CD14-positive monocyte (primary cell): ENCODE measurements around the gene IL31RA. TPM values are rescaled to one million over a fixed set of nuclear protein-coding genes. Genes with fewer than 3 reads are reported as not detected.
A peak's percentile ranks its signal among the peaks of the same experiment; 100 is the strongest.

ENCODE experiments used
- DNase-seq, 3 donors: peaks; one replicate each; pipeline ENCODE4 v3.0.0-alpha.2; 2011 to 2022
- H2AFZ ChIP-seq: 2 replicates; pipeline ENCODE4 v1.6.0; 2012; ENCODE audit warnings: mild to moderate bottlenecking, low read depth, low read length, inconsistent platforms; ENCODE audit not compliant: insufficient read depth, poor library complexity, severe bottlenecking
- H3K27ac ChIP-seq, 2 donors: 1 replicate in 1 of 2; 2 replicates in 1 of 2; pipeline ENCODE4 v1.5.1; 2012 to 2013; ENCODE audit warnings: low read length in 2 of 2, control low read depth in 1 of 2, inconsistent platforms in 1 of 2, low read depth in 1 of 2, mild to moderate bottlenecking in 1 of 2
- H3K27me3 ChIP-seq, 2 donors: one replicate each; pipeline versions ENCODE4 v1.6.0 to v1.6.1; 2011 to 2013; ENCODE audit warnings: low read length in 2 of 2; ENCODE audit not compliant: control insufficient read depth in 2 of 2, insufficient read depth in 2 of 2
- H3K36me3 ChIP-seq, 2 donors: replicated peaks in 1 of 2; 1 replicate in 1 of 2; 2 replicates in 1 of 2; pipeline versions ENCODE4 v1.5.1 to v1.6.1; 2012 to 2013; ENCODE audit warnings: low read length in 2 of 2, control low read depth in 1 of 2, inconsistent platforms in 1 of 2, mild to moderate bottlenecking in 1 of 2; ENCODE audit not compliant: insufficient read depth in 2 of 2, control insufficient read depth in 1 of 2
- H3K4me1 ChIP-seq, 2 donors: 1 replicate in 1 of 2; 2 replicates in 1 of 2; pipeline versions ENCODE4 v1.5.1 to v1.6.1; 2012 to 2013; ENCODE audit warnings: low read length in 2 of 2, control low read depth in 1 of 2, inconsistent platforms in 1 of 2, mild to moderate bottlenecking in 1 of 2, moderate library complexity in 1 of 2; ENCODE audit not compliant: insufficient read depth in 2 of 2, control insufficient read depth in 1 of 2
- H3K4me2 ChIP-seq: replicated peaks from 2 replicates; pipeline ENCODE3; 2012; ENCODE audit warnings: low read length, moderate library complexity, mild to moderate bottlenecking; ENCODE audit not compliant: poor library complexity, severe bottlenecking; ENCODE audit errors: extremely low read depth
- H3K4me3 ChIP-seq, 3 experiments: fragments of 200-600 bp in 1 of 3; sonication (generic) in 1 of 3; replicated peaks in 1 of 3; 1 replicate in 2 of 3; 2 replicates in 1 of 3; pipeline ENCODE4 v1.5.1; 2011 to 2013; ENCODE audit warnings: low read length in 3 of 3, mild to moderate bottlenecking in 3 of 3, control low read depth in 2 of 3, low read depth in 2 of 3, inconsistent platforms in 1 of 3, moderate library complexity in 1 of 3
- H3K79me2 ChIP-seq: 2 replicates; pipeline ENCODE4 v1.6.0; 2012; ENCODE audit warnings: mild to moderate bottlenecking, control low read depth, inconsistent platforms, low read length, moderate library complexity; ENCODE audit not compliant: insufficient read depth
- H3K9ac ChIP-seq: 2 replicates; pipeline ENCODE4 v1.6.0; 2017; ENCODE audit warnings: low read length, mild to moderate bottlenecking; ENCODE audit not compliant: insufficient read depth, poor library complexity, severe bottlenecking
- H3K9me3 ChIP-seq, 2 donors: replicated peaks in 1 of 2; 1 replicate in 1 of 2; 2 replicates in 1 of 2; pipeline versions ENCODE4 v1.5.1 to v1.6.1; 2012 to 2013; ENCODE audit warnings: low read length in 2 of 2, control low read depth in 1 of 2; ENCODE audit not compliant: control insufficient read depth in 1 of 2, insufficient read depth in 1 of 2
- H4K20me1 ChIP-seq: 2 replicates; pipeline ENCODE4 v1.6.0; 2012; ENCODE audit warnings: mild to moderate bottlenecking, low read length, control low read depth, moderate library complexity; ENCODE audit not compliant: insufficient read depth
- H3K27ac Mint-ChIP-seq, 7 donors: one replicate each; pipeline ENCODE4 v1.8.0; 2020; ENCODE audit warnings: mild to moderate bottlenecking in 7 of 7, mixed read lengths in 7 of 7, moderate library complexity in 6 of 7, inconsistent platforms in 2 of 7
- H3K27me3 Mint-ChIP-seq, 3 donors: one replicate each; pipeline ENCODE4 v1.8.0; 2021 to 2022; ENCODE audit warnings: low read depth in 3 of 3, mild to moderate bottlenecking in 3 of 3, mixed read lengths in 3 of 3, moderate library complexity in 3 of 3, inconsistent platforms in 1 of 3
- H3K36me3 Mint-ChIP-seq, 2 donors: one replicate each; pipeline ENCODE4 v1.8.0; 2020; ENCODE audit warnings: mixed read lengths in 2 of 2, inconsistent platforms in 1 of 2, mild to moderate bottlenecking in 1 of 2
- H3K4me1 Mint-ChIP-seq: one replicate; pipeline ENCODE4 v1.8.0; 2020; ENCODE audit warnings: mild to moderate bottlenecking, mixed read lengths
- H3K4me3 Mint-ChIP-seq, 2 donors: one replicate each; pipeline ENCODE4 v1.8.0; 2020; ENCODE audit warnings: mild to moderate bottlenecking in 2 of 2, mixed read lengths in 2 of 2, moderate library complexity in 1 of 2
- H3K9me3 Mint-ChIP-seq, 7 donors: one replicate each; pipeline ENCODE4 v1.8.0; 2020 to 2022; ENCODE audit warnings: mixed read lengths in 7 of 7, mild to moderate bottlenecking in 6 of 7, moderate library complexity in 6 of 7, inconsistent platforms in 2 of 7
- CTCF ChIP-seq: fragments of 200-600 bp; IDR thresholded peaks from one replicate; pipeline ENCODE4 v1.8.0; 2022; ENCODE audit warnings: antibody characterized with exemption, mild to moderate bottlenecking
- WGBS: methylation state at CpG from one replicate; pipeline ENCODE4 v1.1.5; 2013; ENCODE audit warnings: missing lambda C conversion rate; ENCODE audit not compliant: insufficient coverage; 5-methylcytosine and 5-hydroxymethylcytosine counted together
- intact Hi-C, 2 donors: fragments of 100-400 bp; cut with micrococcal nuclease; formaldehyde crosslinking; loops; one replicate each; pipeline versions ENCODE4 v1.15.0 to v1.15.1; 2023
- polyA plus RNA-seq, 3 donors: library from polyadenylated mRNA; depleted of rRNA in 1 of 3; unstranded in 2 of 3; stranded (reverse) in 1 of 3; fragments of 300-500 nt in 2 of 3; fragments of >200 nt in 1 of 3; fragmentation: Illumina TruSeq in 2 of 3; gene quantifications; 1 replicate in 2 of 3; 2 replicates in 1 of 3; pipeline ENCODE4 v1.2.3, GENCODE V29; 2012 to 2021

IL31RA gene
- polyA plus RNA-seq, 3 donors: 0.52 to 1.8 (median 1.3) TPM

GRCh38 chr5:55855509-55855908, 4.4 kb downstream of the IL31RA start:
- Histone ChIP-seq H3K4me1 (peaks cover 84 to 95% of the 10 kb centered on the region in 2 donors), H3K27ac (peak overlapping the region in 1 of 2 donors; percentile 81), H3K4me2 (peak overlapping the region; percentile 59), H3K27me3 (no peaks in the 10 kb centered on the region), H4K20me1 (no peaks in the 10 kb centered on the region), H3K36me3 (no peaks in the 10 kb centered on the region), H3K4me3 (peak overlapping the region in 1 of 3 experiments; percentile 47), H3K9ac (no peak overlapping the region), H3K9me3 (no peaks in the 10 kb centered on the region), H2AFZ (peak overlapping the region; percentile 35), H3K79me2 (peaks cover 74% of the 10 kb centered on the region)
- DNase-seq: no peak
- H3K4me3 Mint-ChIP-seq: peak overlapping the region; percentile 36 to 60
- H3K27me3 Mint-ChIP-seq: no peaks in the 10 kb centered on the region
- H3K36me3 Mint-ChIP-seq: peaks cover 3 to 5% of the 10 kb centered on the region in 2 donors
- intact Hi-C loops: loop anchor here in 1 of 2 donors (5.0 kb wide), 1 partner anchor 47 kb away; no protein-coding TSS in a partner anchor
- 50% methylated on average over 4 of the region's 5 CpGs for WGBS
- H3K27ac Mint-ChIP-seq: peak overlapping the region; percentile 86 to 97 (median 93)
- H3K4me1 Mint-ChIP-seq: peaks cover 85% of the 10 kb centered on the region
- TF ChIP-seq CTCF: no peak
- peaks cover 0 to 1% (median 0%) of the 10 kb centered on the region in 7 donors for H3K9me3 Mint-ChIP-seq

- H3K27me3 Mint-ChIP-seq: peaks cover 0 to 2% (median 0%) of the 10 kb centered on the region in 3 donors
- H3K4me3 Mint-ChIP-seq: peak overlapping the region; percentile 52 to 77
- H3K27me3 ChIP-seq: no peaks in the 10 kb centered on the region
- H4K20me1 ChIP-seq: no peaks in the 10 kb centered on the region
- no peaks in the 10 kb centered on the region for H3K9me3 ChIP-seq
- peak overlapping the region in 1 of 3 experiments; percentile 47 for H3K4me3 ChIP-seq
- peaks cover 78 to 92% of the 10 kb centered on the region in 2 donors for H3K4me1 ChIP-seq
- peak; percentile 75 to 87 (median 84) for DNase-seq
- H3K9ac ChIP-seq: no peak overlapping the region
- intact Hi-C loops: loop anchor here in 1 of 2 donors (5.0 kb wide), 1 partner anchor 46 kb away; no protein-coding TSS in a partner anchor
- H3K36me3 ChIP-seq: no peaks in the 10 kb centered on the region
- H3K4me1 Mint-ChIP-seq: peaks cover 80% of the 10 kb centered on the region
- H3K79me2 ChIP-seq: peaks cover 86% of the 10 kb centered on the region
- H3K36me3 Mint-ChIP-seq: peaks cover 5 to 7% of the 10 kb centered on the region in 2 donors
- H3K27ac ChIP-seq: peak overlapping the region; percentile 26 to 81
- no peak for TF ChIP-seq CTCF
- peak overlapping the region; percentile 59 for H3K4me2 ChIP-seq
- 0% methylated on average over 2 of the region's 5 CpGs for WGBS
- peaks cover 0 to 5% (median 0%) of the 10 kb centered on the region in 7 donors for H3K9me3 Mint-ChIP-seq
- H3K27ac Mint-ChIP-seq: peak overlapping the region; percentile 86 to 97 (median 93)
- H2AFZ ChIP-seq: no peak overlapping the region
These were observed 5.5 kb downstream of the IL31RA start for GRCh38 chr5:55856516-55857246.
